GM19395 (cell line): ENCODE results near the gene ZNF98.

ENCODE experiments used
- ATAC-seq: cut with Tn5 transposase; IDR thresholded peaks from one replicate; pipeline ENCODE4 v1.9.1; 2021; ENCODE audit warnings: mild to moderate bottlenecking, moderate library complexity; ENCODE audit not compliant: unreplicated experiment

Gene ZNF98

DNA sequence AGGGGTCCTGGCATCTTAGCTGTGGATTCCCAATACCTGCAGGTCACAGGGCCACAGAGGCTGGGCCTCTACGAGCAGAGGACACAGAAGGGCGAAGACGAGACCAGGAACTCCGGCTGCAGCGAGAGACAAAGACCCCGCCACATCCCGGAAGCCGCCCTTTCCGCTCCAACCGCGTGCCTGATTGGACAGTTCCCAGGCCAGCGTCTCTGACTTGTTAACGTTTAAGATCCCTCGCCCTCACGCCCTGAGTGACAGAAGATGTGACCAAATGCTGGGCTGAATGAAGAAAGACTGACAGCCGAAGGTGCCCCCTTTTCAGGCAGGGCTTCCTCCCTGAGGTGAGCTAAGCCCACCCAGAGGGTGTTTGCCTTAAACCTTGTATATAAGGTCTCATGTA, at the start of gene ZNF98:
Gene ZNF98, minus strand, starts transcription at position 136 of the 400 bp plus-strand sequence. Its CDS starts 122 bp downstream, at position 14.
- no peak for ATAC-seq

DNA sequence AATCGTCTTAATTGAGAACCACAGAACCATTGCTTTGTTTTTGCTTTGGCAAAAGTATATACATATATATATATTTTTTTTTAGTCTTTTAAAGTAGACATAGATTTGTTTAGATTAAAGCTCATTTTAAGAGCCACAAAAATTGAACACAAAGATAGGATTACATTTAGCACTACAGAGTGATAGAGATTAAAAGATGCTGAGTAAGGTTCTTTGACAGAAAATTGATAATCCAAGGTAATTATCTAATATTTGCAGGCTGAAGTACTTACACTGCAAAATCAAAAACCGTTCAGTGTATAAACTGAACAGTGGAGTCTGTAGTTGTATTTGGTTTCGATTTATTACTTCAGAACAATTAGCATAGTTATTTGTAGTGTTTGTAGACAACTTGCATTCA, 24.5 kb upstream of the ZNF98 start:
- ATAC-seq: no peak

DNA sequence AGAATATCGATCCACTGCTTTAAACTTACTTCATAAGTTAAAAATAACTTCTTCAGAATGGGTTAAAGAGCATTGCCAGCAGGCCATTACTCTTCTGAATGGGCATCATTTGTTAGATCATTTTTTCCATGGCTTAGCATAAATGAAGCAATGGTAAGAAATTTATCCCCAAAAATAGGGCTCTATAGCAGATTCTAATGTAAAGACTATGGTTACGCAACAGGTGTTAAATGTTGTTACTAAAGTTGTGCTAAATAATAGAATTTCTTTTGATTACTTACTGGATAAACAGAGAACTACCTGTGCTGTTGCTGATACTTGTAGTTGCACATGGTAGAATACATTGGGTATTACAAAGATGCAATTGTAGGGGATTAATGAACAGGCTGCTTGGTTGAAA, 15.9 kb upstream of the ZNF98 start:
- no peak for ATAC-seq

DNA sequence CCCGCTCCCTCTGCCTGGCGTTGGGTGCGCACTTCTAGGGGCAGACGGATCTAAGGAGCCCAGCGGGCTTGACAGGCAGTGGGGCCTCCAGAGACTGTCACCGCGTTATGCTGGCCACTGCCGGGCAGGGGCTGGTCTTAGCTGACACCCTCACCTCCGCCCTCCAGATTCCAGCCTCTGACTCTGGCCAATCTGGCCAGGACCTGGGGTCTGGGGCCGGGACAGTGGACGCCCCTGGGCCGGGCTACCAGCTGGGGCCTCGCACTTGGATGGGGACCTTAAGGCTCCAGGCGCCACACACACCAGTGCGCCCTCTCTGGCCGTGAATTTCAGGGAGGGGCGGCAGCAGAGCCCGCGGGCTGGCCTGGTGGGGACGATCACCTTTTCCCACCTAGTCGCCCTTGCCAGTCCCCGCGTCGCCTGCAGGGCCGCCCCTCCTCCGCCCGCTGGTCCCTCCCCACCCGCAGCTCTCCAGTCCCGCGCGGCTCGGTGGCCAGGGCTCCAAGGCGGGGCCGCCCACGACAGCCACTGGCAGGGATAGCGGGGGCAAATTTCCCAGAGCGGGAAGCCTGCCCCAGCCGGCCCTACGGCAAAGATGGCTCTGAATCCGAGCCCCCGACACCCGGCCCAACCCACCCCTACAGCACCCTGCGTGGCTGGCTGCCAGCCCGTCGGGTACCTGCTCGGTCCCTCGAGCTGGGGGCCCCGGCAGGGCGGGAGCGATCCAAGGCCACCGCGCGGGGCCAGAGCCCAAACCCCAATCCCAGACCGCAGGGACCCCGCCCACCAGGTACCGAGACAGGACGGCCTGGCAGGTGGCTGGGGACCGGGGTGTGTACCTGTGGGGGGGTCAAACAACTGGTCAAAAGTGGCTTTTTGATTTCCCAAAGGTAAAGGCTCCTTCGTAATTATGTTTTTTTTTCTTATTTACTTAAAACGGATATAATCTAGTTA, 6.1 kb upstream of the ZNF98 start:
- no peak for ATAC-seq

DNA sequence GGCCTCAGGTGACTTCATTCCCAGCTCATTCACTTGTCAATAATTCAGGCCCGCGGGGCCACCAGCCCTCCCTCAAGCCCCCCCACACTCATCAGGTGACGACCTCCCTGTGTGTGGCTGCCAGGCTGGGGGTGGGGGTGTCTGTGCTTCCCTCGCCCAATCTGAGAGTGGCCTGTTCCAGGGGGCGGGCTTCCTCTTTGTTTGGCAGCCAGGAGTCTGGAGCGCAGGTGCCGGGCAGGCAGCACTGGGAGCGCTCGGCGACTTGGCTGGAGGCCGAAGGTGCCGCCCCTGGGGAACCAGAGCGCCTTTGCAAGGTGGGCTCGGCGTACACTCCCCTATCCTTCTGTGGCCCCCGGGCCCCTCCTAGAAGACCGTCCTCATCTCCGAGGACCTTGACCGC, 5.4 kb upstream of the ZNF98 start:
- ATAC-seq: no peak

DNA sequence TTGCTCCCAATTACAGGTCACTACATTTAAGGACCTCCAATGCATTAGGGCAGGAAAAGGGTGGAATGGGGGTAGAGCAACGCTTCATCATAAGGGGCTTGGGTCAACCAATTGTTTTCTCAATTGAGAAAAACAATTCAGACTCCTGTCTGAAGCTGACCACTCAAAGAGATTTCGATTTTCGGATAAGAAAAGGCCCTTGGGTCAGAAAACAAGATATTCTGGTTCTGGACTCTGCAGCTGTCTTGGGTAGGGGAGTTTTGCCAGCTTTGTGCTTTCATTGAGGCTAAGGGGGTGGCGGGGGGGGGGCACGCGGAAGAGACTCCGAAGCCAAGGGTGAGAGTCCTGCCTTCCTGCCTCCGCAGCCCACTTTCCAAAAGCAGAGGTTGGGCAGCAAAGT, 4.8 kb upstream of the ZNF98 start:
- no peak for ATAC-seq

DNA sequence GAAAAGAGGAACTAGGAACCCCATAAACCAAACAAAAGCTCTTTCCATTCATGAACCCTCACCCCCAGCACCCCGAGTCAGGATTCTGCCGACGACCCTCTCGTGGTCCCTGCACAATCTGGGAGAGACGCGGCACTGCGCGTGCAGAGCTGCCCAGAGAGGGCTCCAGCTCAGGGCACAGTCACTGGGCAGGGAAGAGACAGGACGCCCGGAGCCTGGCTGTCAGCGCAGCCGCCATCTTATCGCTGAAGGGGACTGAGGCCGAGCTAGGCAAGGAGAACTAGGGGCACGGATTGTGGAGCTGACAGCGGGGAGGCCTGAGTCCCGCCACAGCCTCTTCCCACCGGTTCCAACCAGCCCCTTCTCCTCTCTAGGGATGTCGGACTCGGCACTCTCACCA, 349 bp downstream of the ZNF98 start:
- ATAC-seq: no peak

DNA sequence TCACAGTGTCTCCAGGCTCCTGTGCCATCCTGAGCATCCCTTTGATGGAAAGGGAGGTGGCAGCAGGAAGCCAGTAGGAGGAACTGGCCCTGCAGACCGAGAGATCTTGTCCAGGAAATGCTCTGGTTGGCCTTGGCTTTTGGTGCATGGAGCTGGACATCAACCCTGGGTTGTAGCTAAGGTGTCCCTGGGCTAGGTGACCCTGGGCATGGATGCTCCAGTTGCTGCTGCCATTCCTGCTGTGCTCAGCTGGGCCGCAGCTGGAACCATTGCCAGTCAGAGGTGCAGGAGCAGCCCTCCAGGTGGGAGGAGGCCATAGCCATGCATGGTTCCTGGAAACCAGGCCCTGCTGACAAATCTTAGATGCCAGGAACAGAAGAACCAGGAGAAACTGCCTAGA, 67.5 kb downstream of the ZNF98 start:
- no peak for ATAC-seq
